Activated CD4-positive, alpha-beta T cell treated with anti-CD3 and anti-CD28 coated beads, Interleukin-2, amount 10 ng/mL, durations not matched to agents 7 days and 5 days (primary cell): ENCODE measurements around the gene GDF2. TPM values are rescaled to one million over a fixed set of nuclear protein-coding genes. Genes with fewer than 3 reads are reported as not detected.
A peak's percentile ranks its signal among the peaks of the same experiment; 100 is the strongest.

ENCODE experiments used
- CTCF ChIA-PET: fragments of 350-600 bp; sonication (Branson Sonifier 250); formaldehyde crosslinking; loops from one replicate; lab custom pipeline; 2021; ENCODE audit warnings: antibody characterized with exemption; lab: Charles Lee
- POLR2A ChIA-PET: fragments of 350-600 bp; sonication (Branson Sonifier 250); formaldehyde crosslinking; loops from one replicate; lab custom pipeline; 2021; ENCODE audit warnings: antibody characterized with exemption; lab: Charles Lee
- DNase-seq: peaks from one replicate; pipeline ENCODE4 v3.0.0-alpha.2; 2020
- H3K27ac Mint-ChIP-seq: one replicate; pipeline ENCODE4 v1.8.0; 2021; ENCODE audit warnings: mild to moderate bottlenecking, moderate library complexity, mixed read lengths
- H3K27me3 Mint-ChIP-seq: one replicate; pipeline ENCODE4 v1.8.0; 2021; ENCODE audit warnings: mixed read lengths
- H3K36me3 Mint-ChIP-seq: one replicate; pipeline ENCODE4 v1.8.0; 2021; ENCODE audit warnings: low read depth, mixed read lengths
- H3K4me1 Mint-ChIP-seq: one replicate; pipeline ENCODE4 v1.8.0; 2021; ENCODE audit warnings: mixed read lengths
- H3K4me3 Mint-ChIP-seq: one replicate; pipeline ENCODE4 v1.8.0; 2021; ENCODE audit warnings: mild to moderate bottlenecking, moderate library complexity, mixed read lengths
- H3K9me3 Mint-ChIP-seq: one replicate; pipeline ENCODE4 v1.8.0; 2021; ENCODE audit warnings: mixed read lengths
- total RNA-seq, 2 experiments: library from RNA; stranded (reverse); gene quantifications; one replicate each; pipeline ENCODE4 v1.2.3, GENCODE V29; 2021

GDF2 gene
- total RNA-seq, 2 experiments from 2014 or later: not detected

DNA sequence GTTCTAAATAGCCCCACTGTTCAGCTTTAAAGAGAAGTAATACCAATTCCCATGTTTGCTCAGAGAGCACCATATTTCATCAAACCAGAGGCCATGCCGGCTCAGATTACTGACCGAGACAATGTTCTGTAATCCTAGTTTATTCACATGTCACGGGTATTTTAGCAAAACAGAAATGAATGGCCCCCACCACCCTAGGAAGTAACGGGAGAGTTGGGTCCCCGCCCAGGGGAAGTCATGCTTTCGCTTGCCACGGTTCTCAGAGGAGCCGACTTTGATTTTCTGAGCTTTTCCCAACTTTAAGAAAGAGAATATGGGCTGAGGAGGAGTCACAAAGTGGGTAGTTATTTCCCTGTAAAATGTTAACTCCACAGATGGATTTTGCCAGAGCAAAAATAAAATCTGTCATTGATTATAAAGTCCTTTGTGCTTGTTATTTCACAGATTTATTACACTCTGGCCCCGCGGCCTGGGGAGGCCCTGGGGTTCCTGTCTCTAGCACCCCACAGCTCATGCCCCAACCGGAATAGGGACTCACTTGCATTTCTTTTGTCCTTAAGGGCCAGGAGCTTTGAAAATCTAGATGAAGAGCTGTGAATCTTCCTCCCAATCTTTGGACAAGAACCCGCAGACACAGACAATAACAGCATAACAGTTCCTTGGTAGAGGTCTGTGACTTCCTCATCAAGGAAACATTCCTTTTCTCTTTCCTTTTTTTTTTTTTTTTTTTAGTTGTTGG is 25.9 kb upstream of the GDF2 start:
- no peak overlapping the region for H3K4me3 Mint-ChIP-seq
- POLR2A ChIA-PET: no interaction called here
- peaks cover 1% of the 10 kb centered on the region for H3K36me3 Mint-ChIP-seq
- peaks cover 3% of the 10 kb centered on the region for H3K4me1 Mint-ChIP-seq
- CTCF ChIA-PET: interaction anchor here (1.1 to 2.3 kb wide), 2 partner anchors 10 to 271 kb away, joined by 3 to 6 read pairs; no protein-coding TSS in a partner anchor
- DNase-seq: no peak
- peaks cover 34% of the 10 kb centered on the region for H3K27me3 Mint-ChIP-seq
- H3K27ac Mint-ChIP-seq: no peak overlapping the region
- no peaks in the 10 kb centered on the region for H3K9me3 Mint-ChIP-seq

DNA sequence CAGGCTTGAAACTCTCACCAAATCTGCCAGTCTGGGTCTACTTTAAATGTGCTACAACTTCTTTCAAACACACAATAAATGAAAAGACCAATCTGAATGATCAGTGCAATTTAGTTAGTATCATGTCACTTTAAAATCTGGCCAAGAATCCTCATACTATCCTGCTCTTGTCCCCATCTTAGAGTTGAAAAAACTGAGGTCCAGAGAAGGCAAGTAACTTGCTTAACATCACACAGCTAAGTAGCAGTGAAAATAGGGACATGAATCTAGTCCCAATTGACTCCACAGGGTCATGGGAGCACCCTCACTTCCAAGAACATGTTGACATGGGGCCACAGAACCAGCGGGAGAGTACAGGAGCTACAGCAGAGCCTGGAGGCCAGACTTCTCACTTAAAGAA is 25.3 kb upstream of the GDF2 start:
- DNase-seq: no peak
- ChIA-PET CTCF (interaction anchor here (1.1 to 2.3 kb wide), 2 partner anchors 9 to 272 kb away, joined by 3 to 6 read pairs; no protein-coding TSS in a partner anchor), POLR2A (no interaction called here)
- Mint-ChIP-seq H3K27ac (no peak overlapping the region), H3K9me3 (no peaks in the 10 kb centered on the region), H3K27me3 (peaks cover 40% of the 10 kb centered on the region), H3K4me1 (peaks cover 3% of the 10 kb centered on the region), H3K4me3 (no peak overlapping the region), H3K36me3 (peaks cover 1% of the 10 kb centered on the region)

DNA sequence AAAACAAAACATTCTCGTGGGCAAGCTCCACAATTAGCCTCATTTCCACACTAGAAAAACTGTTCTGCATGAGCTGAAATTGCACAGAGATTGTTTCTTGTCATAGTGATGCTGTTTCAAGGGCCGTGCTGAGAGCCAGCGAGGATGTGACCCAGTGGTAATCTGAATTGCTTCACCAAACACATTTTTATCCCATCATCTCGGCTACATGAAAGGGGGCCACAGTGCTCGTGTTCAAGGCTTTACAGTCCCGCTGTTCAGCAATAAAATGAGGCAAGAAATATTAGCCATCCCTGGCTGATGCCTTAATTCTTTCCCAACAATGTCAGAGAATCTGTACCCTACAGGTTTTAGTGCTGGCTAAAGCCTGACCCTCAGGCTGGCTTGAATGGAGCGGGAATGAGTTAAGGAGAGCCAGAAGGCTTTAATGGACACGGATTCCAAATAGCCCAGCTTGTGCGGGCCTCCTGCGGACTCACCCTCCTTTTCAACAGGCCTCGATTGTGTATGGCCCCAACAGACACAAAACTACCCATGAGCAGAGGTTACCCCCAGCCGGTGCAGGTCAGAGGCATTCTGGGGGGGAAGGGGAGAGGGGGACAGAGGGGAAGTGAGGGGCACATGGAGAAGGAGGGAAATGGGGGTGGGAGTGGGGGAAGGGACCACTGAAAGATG is 24.3 kb upstream of the GDF2 start:
- POLR2A ChIA-PET: no interaction called here
- no peak overlapping the region for H3K4me3 Mint-ChIP-seq
- peaks cover 45% of the 10 kb centered on the region for H3K27me3 Mint-ChIP-seq

GRCh38 chr10:47298715-47299114 is 23.5 kb upstream of the GDF2 start:
- DNase-seq: no peak
- ChIA-PET POLR2A (no interaction called here), CTCF (interaction anchor here (1.0 to 2.3 kb wide), 2 partner anchors 7 to 15 kb away, joined by 3 to 6 read pairs; no protein-coding TSS in a partner anchor)
- Mint-ChIP-seq H3K4me3 (no peak overlapping the region), H3K9me3 (no peaks in the 10 kb centered on the region), H3K4me1 (peaks cover 3% of the 10 kb centered on the region), H3K27me3 (peaks cover 45% of the 10 kb centered on the region), H3K27ac (no peak overlapping the region), H3K36me3 (peaks cover 1% of the 10 kb centered on the region)

More for the DNA sequence above, 24.3 kb upstream of the GDF2 start:
- Mint-ChIP-seq H3K27ac (no peak overlapping the region), H3K9me3 (no peaks in the 10 kb centered on the region), H3K4me1 (peaks cover 3% of the 10 kb centered on the region), H3K36me3 (peaks cover 1% of the 10 kb centered on the region)
- DNase-seq: no peak
- CTCF ChIA-PET: interaction anchor here (2.3 kb wide), 1 partner anchor 8 kb away, joined by 6 read pairs; no protein-coding TSS in a partner anchor

GRCh38 chr10:47299611-47300428 is 22.4 kb upstream of the GDF2 start, which contains the start of gene GDF10:
Gene GDF10 (plus strand): TSS chr10:47300197. CDS start chr10:47300652, 455 bp downstream.
- no peak for DNase-seq
- peaks cover 45% of the 10 kb centered on the region for H3K27me3 Mint-ChIP-seq
- CTCF ChIA-PET: interaction anchor here (1.0 kb wide), 1 partner anchor 14 kb away, joined by 3 read pairs; no protein-coding TSS in a partner anchor
- POLR2A ChIA-PET: no interaction called here
- no peaks in the 10 kb centered on the region for H3K9me3 Mint-ChIP-seq
- H3K36me3 Mint-ChIP-seq: peaks cover 1% of the 10 kb centered on the region
- H3K4me3 Mint-ChIP-seq: peak within 1 kb of the TSS; percentile 59
- peaks cover 3% of the 10 kb centered on the region for H3K4me1 Mint-ChIP-seq
- no peak within 1 kb of the TSS for H3K27ac Mint-ChIP-seq

DNA sequence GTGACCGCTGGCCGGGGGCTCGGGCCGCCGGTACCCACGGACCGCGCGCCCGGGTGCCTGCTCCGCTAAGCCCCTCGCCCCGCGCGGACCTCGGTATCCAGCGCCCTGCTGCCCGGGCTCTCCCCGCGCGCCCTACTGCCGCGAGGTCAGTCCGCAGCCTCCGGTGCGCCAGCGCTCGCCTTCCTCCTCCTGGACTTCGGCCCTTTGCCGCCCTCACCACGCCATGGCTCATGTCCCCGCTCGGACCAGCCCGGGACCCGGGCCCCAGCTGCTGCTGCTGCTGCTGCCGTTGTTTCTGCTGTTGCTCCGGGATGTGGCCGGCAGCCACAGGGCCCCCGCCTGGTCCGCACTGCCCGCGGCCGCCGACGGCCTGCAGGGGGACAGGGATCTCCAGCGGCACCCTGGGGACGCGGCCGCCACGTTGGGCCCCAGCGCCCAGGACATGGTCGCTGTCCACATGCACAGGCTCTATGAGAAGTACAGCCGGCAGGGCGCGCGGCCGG is 21.8 kb upstream of the GDF2 start:
- H3K4me3 Mint-ChIP-seq: peak overlapping the region; percentile 59
- peaks cover 1% of the 10 kb centered on the region for H3K36me3 Mint-ChIP-seq
- ChIA-PET CTCF (interaction anchor here (1.1 kb wide), 1 partner anchor 14 kb away, joined by 4 read pairs; no protein-coding TSS in a partner anchor), POLR2A (no interaction called here)
- H3K4me1 Mint-ChIP-seq: peaks cover 3% of the 10 kb centered on the region
- no peak for DNase-seq
- H3K27me3 Mint-ChIP-seq: peaks cover 45% of the 10 kb centered on the region
- H3K9me3 Mint-ChIP-seq: no peaks in the 10 kb centered on the region
- no peak overlapping the region for H3K27ac Mint-ChIP-seq

DNA sequence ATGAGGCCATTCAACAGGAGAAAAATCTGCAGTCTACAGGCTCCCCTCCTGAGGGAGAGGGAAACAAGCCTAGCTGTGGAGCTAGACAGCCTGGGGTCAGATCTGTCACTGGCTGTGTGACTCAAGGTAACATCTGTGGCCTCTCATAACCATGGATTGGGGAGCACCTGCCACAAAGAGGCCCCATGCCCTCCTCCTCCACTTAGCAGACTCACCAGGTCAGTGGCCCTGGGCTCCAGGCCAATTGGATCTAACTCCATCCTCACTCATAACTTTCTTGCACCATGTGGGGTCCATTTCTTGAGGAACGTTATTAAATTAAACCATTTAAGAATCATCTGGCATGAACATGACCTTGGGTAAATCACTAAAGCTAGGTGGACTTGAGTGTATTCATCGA is 20.4 kb upstream of the GDF2 start:
- Mint-ChIP-seq H3K36me3 (peaks cover 1% of the 10 kb centered on the region), H3K27me3 (peaks cover 44% of the 10 kb centered on the region), H3K4me1 (peaks cover 5% of the 10 kb centered on the region), H3K4me3 (no peak overlapping the region), H3K27ac (no peak overlapping the region), H3K9me3 (no peaks in the 10 kb centered on the region)
- ChIA-PET CTCF (interaction anchor here (1.1 to 1.2 kb wide), 2 partner anchors 15 to 254 kb away, joined by 3 to 4 read pairs; no protein-coding TSS in a partner anchor), POLR2A (no interaction called here)
- DNase-seq: no peak

- Mint-ChIP-seq H3K9me3 (no peaks in the 10 kb centered on the region), H3K4me3 (no peak overlapping the region), H3K27ac (no peak overlapping the region), H3K36me3 (peaks cover 1% of the 10 kb centered on the region), H3K27me3 (peaks cover 34% of the 10 kb centered on the region), H3K4me1 (peaks cover 5% of the 10 kb centered on the region)
- ChIA-PET POLR2A (no interaction called here), CTCF (interaction anchor here (1.1 kb wide), 1 partner anchor 38 kb away, joined by 3 read pairs; no protein-coding TSS in a partner anchor)
- DNase-seq: no peak
Observed at GRCh38 chr10:47303105-47303504, 19.1 kb upstream of the GDF2 start.

GRCh38 chr10:47303866-47304265 is 18.4 kb upstream of the GDF2 start:
- H3K27ac Mint-ChIP-seq: no peak overlapping the region
- CTCF ChIA-PET: interaction anchor here (1.1 kb wide), 1 partner anchor 37 kb away, joined by 3 read pairs; no protein-coding TSS in a partner anchor
- H3K4me1 Mint-ChIP-seq: peaks cover 5% of the 10 kb centered on the region
- peaks cover 1% of the 10 kb centered on the region for H3K36me3 Mint-ChIP-seq
- no peaks in the 10 kb centered on the region for H3K9me3 Mint-ChIP-seq
- POLR2A ChIA-PET: no interaction called here
- no peak overlapping the region for H3K4me3 Mint-ChIP-seq
- no peak for DNase-seq
- peaks cover 28% of the 10 kb centered on the region for H3K27me3 Mint-ChIP-seq

DNA sequence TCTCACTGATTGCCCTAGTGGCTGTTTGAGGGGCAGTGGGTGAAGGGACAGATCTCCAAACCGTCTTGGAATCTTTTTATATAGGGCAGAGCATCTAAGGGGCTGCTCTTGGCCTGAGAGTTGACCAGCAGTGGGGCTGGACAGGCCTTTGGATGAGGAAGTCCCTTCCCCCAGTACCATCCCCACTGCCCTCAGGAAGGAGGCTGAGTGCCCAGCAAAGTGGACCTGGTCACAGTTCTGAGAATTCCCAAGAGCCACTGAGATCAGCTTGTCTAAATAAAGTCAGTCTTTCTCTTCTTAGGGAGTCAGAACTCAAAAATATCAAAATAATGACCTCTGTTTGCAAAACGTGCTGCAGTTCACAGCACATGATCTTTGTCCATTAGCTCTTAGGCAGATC is 16.7 kb upstream of the GDF2 start:
- H3K27me3 Mint-ChIP-seq: peaks cover 18% of the 10 kb centered on the region
- no peak for DNase-seq
- H3K27ac Mint-ChIP-seq: no peak overlapping the region
- H3K9me3 Mint-ChIP-seq: no peaks in the 10 kb centered on the region
- POLR2A ChIA-PET: no interaction called here
- no peak overlapping the region for H3K4me3 Mint-ChIP-seq
- CTCF ChIA-PET: interaction anchor here (1.3 kb wide), 1 partner anchor 8 kb away, joined by 6 read pairs; no protein-coding TSS in a partner anchor
- peaks cover 1% of the 10 kb centered on the region for H3K36me3 Mint-ChIP-seq
- H3K4me1 Mint-ChIP-seq: peaks cover 11% of the 10 kb centered on the region

GRCh38 chr10:47306387-47307210 is 15.7 kb upstream of the GDF2 start:
- H3K27me3 Mint-ChIP-seq: peaks cover 8% of the 10 kb centered on the region
- CTCF ChIA-PET: interaction anchor here (1.3 kb wide), 1 partner anchor 9 kb away, joined by 6 read pairs; no protein-coding TSS in a partner anchor
- no peak overlapping the region for H3K4me3 Mint-ChIP-seq
- peaks cover 19% of the 10 kb centered on the region for H3K4me1 Mint-ChIP-seq
- peak overlapping the region; percentile 56 for H3K27ac Mint-ChIP-seq
- POLR2A ChIA-PET: no interaction called here
- no peak for DNase-seq
- H3K36me3 Mint-ChIP-seq: no peaks in the 10 kb centered on the region
- H3K9me3 Mint-ChIP-seq: no peaks in the 10 kb centered on the region
